Measurements from ENCODE around the gene ANTKMT. TPM values are rescaled to one million over a fixed set of nuclear protein-coding genes. Genes with fewer than 3 reads are reported as not detected.
"Not testable (repeated sequence)": the region's sequence is repeated elsewhere in the genome, so short reads cannot be mapped to it uniquely, and the experiment has no call there.

The ANTKMT gene
- total RNA-seq, 1 donor from 2014 or later: 37.1 TPM

- ATAC-seq; DNase-seq (ENCODE audit: low spot score): not testable (repeated sequence)
These were observed 8.2 kb upstream of the ANTKMT start for GRCh38 chr16:712740-713250.

DNA sequence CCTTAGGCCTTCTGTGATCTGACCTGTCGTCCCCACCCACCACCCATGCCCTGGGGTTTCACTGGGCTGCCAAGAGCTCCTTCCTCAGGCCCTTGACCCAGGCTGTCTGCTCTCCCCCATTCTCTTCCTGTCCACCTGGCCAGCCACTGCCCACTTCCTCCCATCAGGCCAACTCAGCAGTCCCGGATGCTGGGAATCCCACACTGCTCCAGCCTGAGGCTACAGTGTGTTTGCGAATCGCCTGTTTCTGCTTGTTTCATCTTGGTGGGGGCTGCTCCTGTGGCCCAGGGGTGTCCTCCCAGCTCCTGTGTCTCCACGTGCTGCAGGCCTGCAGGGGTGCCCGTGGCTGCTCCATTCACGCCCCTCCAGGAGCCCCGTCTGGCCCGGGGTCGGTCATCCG, 6.9 kb upstream of the ANTKMT start:
- DNase-seq (ENCODE audit: low spot score): no peak

DNA sequence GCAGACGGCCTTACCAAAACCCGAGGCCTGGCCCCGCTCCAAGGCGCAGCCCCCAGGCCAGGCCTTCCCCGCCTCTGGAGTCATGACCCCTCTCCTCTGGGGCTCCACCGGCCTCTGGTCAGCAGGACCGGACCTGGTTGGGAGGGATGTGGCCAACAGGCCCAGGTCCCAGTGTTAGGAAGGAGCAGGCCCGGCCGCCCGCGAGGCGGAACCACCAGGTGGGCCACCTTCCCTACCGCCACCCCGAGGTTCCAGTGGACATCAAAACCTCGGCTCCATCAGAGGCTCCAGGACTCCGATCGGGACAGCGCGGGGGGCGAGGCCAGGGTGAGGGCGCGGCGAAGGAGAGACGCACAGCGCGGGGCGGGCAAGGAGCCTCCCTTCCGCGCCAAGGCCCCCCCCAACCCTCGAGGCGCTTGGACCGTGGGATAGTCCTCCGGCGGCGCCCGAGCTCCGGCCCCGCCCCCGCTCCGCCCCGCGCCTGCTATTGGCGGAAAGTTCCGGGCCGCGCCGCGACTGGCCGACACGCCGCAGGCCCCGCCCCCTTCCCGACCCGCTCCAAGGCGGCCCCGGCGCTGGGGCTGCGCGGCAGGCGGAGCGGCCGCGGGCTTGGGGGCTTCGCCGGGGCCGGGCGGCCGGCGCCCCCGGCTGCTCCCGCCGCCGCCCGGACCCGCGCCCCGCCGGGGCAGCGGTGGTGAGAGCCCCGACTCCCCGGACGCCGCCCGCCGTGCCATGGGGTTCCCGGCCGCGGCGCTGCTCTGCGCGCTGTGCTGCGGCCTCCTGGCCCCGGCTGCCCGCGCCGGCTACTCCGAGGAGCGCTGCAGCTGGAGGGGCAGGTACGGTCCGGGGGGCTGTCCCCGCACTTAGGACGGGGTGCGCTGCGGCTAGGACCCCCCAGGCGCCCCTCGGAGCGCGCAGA, 6.1 kb upstream of the ANTKMT start, which contains the start of gene METRN:
Gene METRN (plus strand): TSS at position 561 of the 919 bp plus-strand sequence. CDS start 172 bp downstream, at position 733.
- peak; percentile 92 for DNase-seq (ENCODE audit: low spot score)
- peak; percentile 83 for ATAC-seq

More for the DNA sequence above, 6.9 kb upstream of the ANTKMT start:
- ATAC-seq: no peak

GRCh38 chr16:715477-716199, 5.3 kb upstream of the ANTKMT start:
- ATAC-seq (peak; percentile 39), DNase-seq (ENCODE audit: low spot score) (no peak)

- peak; percentile 74 for ATAC-seq
These were observed 4.8 kb upstream of the ANTKMT start for GRCh38 chr16:716200-716568.

DNA sequence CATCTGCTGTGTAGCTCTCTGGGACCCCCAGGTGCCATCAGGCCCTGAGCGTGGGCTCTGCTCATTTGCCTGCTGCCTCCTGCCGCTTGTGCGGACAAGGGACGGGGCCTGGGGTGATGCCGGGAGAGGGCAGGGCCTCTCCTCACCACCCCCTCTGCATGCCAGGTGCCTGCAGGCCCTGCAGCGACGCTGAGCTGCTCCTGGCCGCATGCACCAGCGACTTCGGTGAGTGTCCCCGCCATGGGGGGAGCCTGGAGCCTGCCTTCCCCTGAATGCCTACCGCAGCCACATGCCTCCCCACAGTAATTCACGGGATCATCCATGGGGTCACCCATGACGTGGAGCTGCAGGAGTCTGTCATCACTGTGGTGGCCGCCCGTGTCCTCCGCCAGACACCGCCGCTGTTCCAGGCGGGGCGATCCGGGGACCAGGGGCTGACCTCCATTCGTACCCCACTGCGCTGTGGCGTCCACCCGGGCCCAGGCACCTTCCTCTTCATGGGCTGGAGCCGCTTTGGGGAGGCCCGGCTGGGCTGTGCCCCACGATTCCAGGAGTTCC, 4.1 kb upstream of the ANTKMT start:
- ATAC-seq: no peak
- DNase-seq (ENCODE audit: low spot score): no peak

More at GRCh38 chr16:716200-716568, 4.8 kb upstream of the ANTKMT start:
- DNase-seq (ENCODE audit: low spot score): peak; percentile 90

- ATAC-seq (no peak), DNase-seq (ENCODE audit: low spot score) (no peak)
These were observed 3.3 kb upstream of the ANTKMT start for GRCh38 chr16:717450-718245.

- DNase-seq (ENCODE audit: low spot score) (no peak), ATAC-seq (no peak)
These were observed 2.6 kb upstream of the ANTKMT start for GRCh38 chr16:718389-718788.

- DNase-seq (ENCODE audit: low spot score) (no peak), ATAC-seq (no peak)
These were observed 2.0 kb upstream of the ANTKMT start for GRCh38 chr16:718922-719321.

- DNase-seq (ENCODE audit: low spot score) (no peak), ATAC-seq (no peak)
These were observed 1.0 kb upstream of the ANTKMT start for GRCh38 chr16:719815-720446.

- ATAC-seq (peak; percentile 11), DNase-seq (ENCODE audit: low spot score) (no peak)
These were observed 428 bp upstream of the ANTKMT start for GRCh38 chr16:720447-720989.

DNA sequence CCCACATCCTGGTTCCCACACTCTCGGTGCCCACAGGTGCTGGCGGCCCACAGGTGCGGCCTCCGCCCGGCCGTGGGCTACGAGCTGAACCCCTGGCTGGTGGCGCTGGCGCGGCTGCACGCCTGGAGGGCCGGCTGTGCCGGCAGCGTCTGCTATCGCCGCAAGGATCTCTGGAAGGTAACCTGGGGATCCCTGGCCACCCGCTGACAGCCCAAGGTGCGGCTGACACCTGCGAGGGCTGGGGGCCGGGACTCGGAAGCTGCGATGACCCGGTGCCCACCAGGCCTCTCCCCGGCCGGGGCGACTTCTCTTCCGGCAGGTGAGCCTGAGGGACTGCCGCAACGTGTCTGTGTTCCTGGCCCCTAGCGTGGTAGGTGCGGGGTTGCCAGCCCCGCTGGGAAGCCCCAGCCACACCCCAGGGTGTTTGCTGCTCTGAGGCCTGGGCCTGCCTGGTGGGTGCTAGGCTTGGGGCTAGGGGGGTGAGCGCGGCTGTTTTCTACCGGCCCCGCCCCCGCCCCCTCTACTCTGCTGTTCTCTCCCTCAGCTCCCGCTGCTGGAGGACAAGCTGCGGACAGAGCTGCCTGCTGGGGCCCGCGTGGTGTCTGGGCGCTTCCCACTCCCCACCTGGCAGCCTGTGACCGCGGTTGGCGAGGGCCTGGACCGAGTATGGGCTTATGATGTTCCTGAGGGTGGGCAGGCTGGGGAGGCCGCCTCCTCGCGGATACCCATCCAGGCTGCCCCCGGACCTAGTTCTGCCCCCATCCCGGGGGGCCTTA, 1.0 kb downstream of the ANTKMT start:
- no peak for DNase-seq (ENCODE audit: low spot score)
- no peak for ATAC-seq

GRCh38 chr16:722835-723633, 2.1 kb downstream of the ANTKMT start:
- DNase-seq (ENCODE audit: low spot score) (no peak), ATAC-seq (no peak)

DNA sequence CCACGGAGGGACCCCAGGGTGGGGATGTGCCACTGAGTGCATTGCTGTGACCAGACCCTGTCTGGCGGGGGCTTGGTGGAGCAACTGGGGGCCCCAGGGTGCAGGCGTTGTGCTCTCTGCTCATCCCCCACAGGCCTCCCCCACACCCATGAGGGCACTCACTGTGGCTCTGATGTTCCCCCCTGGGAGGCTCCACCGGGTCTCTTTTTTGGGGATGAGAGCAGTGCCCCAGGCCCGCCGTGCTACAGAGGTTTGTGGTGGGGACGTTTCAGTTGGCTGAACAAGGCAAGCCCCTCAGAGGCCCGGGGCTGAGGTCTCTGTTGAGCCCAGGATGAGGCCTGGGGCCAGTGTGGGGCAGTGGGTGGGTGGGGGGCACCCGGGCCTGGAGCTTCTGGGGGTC, 2.7 kb downstream of the ANTKMT start:
- no peak for ATAC-seq

DNA sequence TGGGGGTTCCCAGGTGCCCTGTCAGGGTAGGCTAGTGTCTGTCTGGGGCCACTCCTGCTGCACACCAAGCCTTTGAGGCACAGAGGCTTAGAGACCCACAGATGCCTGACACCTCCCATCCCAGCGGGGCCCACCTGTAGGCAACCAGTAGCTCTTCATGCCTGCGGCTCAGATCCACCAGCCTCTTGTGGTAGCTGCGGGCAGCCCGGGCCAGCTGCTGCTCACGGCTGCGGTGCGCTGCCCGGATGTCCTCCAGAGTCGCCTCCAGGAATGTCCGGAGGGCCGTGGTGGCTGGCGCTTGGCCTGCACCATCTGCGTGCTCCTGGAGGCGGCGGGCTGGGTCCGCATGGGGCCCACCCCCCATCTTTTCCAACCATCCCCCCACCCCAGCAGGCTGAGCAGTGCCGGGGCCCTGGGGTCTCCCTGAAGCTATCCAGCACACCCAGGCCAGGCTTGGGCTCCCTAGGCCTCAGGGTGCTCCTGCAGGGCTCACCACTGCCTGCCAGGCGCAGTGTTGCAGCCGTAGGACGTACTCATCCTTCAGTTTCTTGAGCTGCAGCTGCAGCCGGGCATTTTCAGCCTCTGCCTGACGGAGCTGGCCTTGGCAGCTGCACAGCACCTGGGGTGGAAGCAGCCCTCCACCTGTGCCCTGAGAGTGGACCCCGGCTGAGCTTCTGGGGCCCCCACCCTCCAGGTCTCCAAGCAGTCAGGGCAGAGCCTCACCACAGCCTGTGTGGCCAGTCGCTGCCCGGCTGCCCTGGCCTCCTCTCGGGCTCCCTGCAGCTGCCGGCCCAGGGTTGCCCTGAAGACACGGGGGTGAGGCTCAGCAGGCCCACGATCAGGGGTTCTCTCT, 3.5 kb downstream of the ANTKMT start:
- ATAC-seq: no peak

More for the DNA sequence above, 2.7 kb downstream of the ANTKMT start:
- DNase-seq (ENCODE audit: low spot score): no peak

GRCh38 chr16:725041-725376, 4.1 kb downstream of the ANTKMT start:
- DNase-seq (ENCODE audit: low spot score) (no peak), ATAC-seq (no peak)

More for the DNA sequence above, 3.5 kb downstream of the ANTKMT start:
- no peak for DNase-seq (ENCODE audit: low spot score)

Measured in left lobe of liver (tissue), 2 donors.